Small intestine (tissue), 7 donors: ENCODE measurements around the gene METTL26. TPM values are rescaled to one million over a fixed set of nuclear protein-coding genes. Genes with fewer than 3 reads are reported as not detected.

Source experiments
- DNase-seq, 2 donors: peaks; one replicate each; pipeline versions ENCODE4 v3.0.0 to v3.0.0-alpha.2; 2013
- FAIRE-seq: peaks from 2 replicates; lab custom pipeline; 2012; peaks lifted over from hg19 to GRCh38; lab: Jason Lieb, UNC
- H3K27ac ChIP-seq, 3 donors: one replicate each; pipeline ENCODE4 v1.5.1; 2013; ENCODE audit warnings: low read length in 2 of 3, mild to moderate bottlenecking in 2 of 3, control low read depth in 1 of 3, inconsistent platforms in 1 of 3, low read depth in 1 of 3, moderate library complexity in 1 of 3
- H3K27me3 ChIP-seq, 3 donors: one replicate each; pipeline ENCODE4 v1.6.1; 2013; ENCODE audit warnings: low read length in 3 of 3, inconsistent platforms in 1 of 3; ENCODE audit not compliant: control insufficient read depth in 3 of 3, insufficient read depth in 3 of 3
- H3K36me3 ChIP-seq, 3 donors: one replicate each; pipeline ENCODE4 v1.6.1; 2013; ENCODE audit warnings: low read length in 3 of 3, inconsistent platforms in 1 of 3, low read depth in 1 of 3, mild to moderate bottlenecking in 1 of 3, moderate library complexity in 1 of 3; ENCODE audit not compliant: control insufficient read depth in 3 of 3, insufficient read depth in 2 of 3
- H3K4me1 ChIP-seq, 3 donors: one replicate each; pipeline ENCODE4 v1.6.1; 2013; ENCODE audit warnings: low read length in 2 of 3, inconsistent platforms in 1 of 3, low read depth in 1 of 3, mild to moderate bottlenecking in 1 of 3, moderate library complexity in 1 of 3; ENCODE audit not compliant: control insufficient read depth in 3 of 3, insufficient read depth in 2 of 3
- H3K4me3 ChIP-seq, 3 donors: one replicate each; pipeline ENCODE4 v1.5.1; 2013; ENCODE audit warnings: low read length in 3 of 3, control low read depth in 1 of 3, inconsistent platforms in 1 of 3, low read depth in 1 of 3, mild to moderate bottlenecking in 1 of 3, moderate library complexity in 1 of 3
- H3K9me3 ChIP-seq, 2 donors: one replicate each; pipeline ENCODE4 v1.6.1; 2013; ENCODE audit warnings: low read depth in 1 of 2, low read length in 1 of 2; ENCODE audit not compliant: control insufficient read depth in 2 of 2, insufficient read depth in 1 of 2
- WGBS, 3 donors: extraction: QIAGEN DNeasy Blood & Tissue Kit; methylation state at CpG; one replicate each; pipeline ENCODE4 v1.1.7; 2013; 5-methylcytosine and 5-hydroxymethylcytosine counted together
- polyA plus RNA-seq, 4 donors: library from polyadenylated mRNA; stranded (reverse) in 3 of 4; unstranded in 1 of 4; fragments of 200-250 nt in 3 of 4; fragments of 120-200 nt in 1 of 4; gene quantifications; one replicate each; pipeline versions ENCODE4 v1.2.1 to v1.2.3, GENCODE V29; 2013
- donor health status: healthy with polysubstance abuse.
- donor health status: control.
- donor health status: control.
- donor health status: Bipolar disorder and iron deficiency.
- donor health status: healthy.

The METTL26 gene
- polyA plus RNA-seq, 4 donors: 54.4 to 135 (median 113) TPM

DNA sequence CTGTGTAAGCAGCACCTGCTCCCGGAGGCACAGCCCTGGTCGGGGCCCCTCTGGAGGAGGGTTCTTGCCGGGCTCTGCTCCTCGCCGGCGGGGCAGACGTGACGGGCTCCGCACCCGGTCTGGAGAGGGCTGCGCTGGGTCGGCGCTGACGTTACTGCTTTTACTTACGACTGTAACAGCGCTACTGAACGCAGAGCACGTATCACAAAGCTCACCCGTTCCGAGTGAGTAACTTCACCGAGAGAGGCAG lies 47.5 kb downstream of the METTL26 start:
- H3K4me3 ChIP-seq: peak overlapping the region; percentile 54 to 90 (median 89)
- 0 to 1% (median 1%) methylated on average over 16 to 21 of the region's 21 CpGs for WGBS, 3 donors
- peaks cover 4 to 44% (median 13%) of the 10 kb centered on the region in 3 donors for H3K4me1 ChIP-seq
- no peak for FAIRE-seq
- no peaks in the 10 kb centered on the region for H3K9me3 ChIP-seq
- DNase-seq: peak; percentile 60 to 85
- peak overlapping the region; percentile 98 to 99 (median 98) for H3K27ac ChIP-seq
- H3K36me3 ChIP-seq: peaks cover 0 to 22% (median 0%) of the 10 kb centered on the region in 3 donors
- peaks cover 0 to 12% (median 0%) of the 10 kb centered on the region in 3 donors for H3K27me3 ChIP-seq

DNA sequence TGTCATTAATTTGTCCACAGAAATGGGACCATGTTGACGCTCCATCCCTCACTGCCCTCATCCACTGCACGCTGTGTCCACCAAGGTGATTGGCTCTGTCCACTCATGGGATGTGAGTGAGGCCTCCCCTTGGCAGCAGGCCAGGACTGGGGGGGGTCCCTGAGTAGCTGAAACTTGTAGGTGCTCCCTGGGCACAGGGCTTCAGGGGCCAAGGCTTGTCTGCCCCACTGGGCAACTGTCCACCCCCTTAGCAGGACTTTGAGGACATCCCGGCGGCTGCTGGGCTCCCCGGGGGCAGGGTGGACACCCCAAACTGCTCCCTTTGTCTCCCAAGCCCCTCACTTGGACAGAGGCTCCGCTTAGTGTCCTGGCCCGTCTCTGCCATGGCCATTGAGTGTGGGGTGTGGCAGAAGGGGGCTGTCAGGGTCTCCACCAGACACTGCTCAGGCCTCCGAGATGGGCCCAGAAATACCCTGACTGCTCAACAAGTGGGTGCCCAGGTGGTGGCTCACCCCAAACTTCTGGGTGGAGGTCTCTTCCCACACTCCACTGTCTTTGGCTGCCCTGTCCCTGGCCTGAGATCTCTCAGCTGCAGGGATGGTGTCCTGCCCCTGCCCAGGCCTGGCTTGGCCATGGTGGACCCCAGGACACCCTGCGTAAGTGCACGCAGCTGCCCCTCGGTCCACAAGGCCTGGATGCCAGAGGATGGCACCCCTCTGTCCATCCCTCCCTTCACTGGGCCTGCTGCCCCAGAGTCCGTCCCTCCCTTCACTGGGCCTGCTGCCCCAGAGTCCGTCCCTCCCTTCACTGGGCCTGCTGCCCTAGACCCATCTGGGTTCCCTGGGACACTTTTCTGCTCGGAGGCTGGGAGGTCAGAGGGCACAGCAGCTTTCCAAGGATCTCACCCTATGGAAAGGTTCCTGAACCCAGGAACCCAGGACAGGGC lies 49.2 kb downstream of the METTL26 start:
- no peak for DNase-seq
- peaks cover 0 to 12% (median 0%) of the 10 kb centered on the region in 3 donors for H3K27me3 ChIP-seq
- H3K4me3 ChIP-seq: no peak overlapping the region
- H3K9me3 ChIP-seq: no peaks in the 10 kb centered on the region
- 74 to 82% (median 81%) methylated on average over 13 to 14 of the region's 14 CpGs for WGBS, 3 donors
- no peak overlapping the region for H3K27ac ChIP-seq
- H3K4me1 ChIP-seq: peaks cover under 1 to 29% (median 2%) of the 10 kb centered on the region in 3 donors
- FAIRE-seq: no peak
- peaks cover 0 to 26% (median 0%) of the 10 kb centered on the region in 3 donors for H3K36me3 ChIP-seq

DNA sequence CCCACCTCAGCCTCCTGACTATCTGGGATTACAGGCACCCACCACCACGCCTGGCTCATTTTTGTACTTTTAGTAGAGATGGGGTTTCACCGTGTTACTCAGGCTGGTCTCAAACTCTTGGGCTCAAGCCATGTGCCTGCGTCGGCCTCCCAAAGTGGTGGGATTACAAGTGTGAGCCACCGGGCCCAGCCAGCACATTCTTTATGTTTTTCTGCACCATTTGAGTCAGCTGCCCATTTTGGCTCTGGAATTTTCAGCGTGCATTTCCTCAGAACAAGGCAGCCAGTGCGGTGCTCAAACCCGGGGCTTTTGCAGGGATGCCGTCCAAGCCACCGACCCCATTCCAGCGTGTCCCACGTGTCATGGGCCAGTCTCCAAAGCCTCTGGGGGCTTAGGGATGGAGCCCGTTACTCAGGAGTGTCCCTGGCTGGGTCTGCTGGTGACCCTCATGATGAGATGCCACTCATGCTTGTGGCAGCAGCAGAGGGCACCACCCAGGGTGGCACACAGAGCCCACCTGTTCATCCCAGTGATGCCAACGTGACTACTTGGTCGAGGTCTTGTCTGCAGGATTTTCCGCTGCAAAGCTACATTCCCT lies 50.0 kb downstream of the METTL26 start:
- no peak overlapping the region for H3K4me3 ChIP-seq
- peaks cover 0 to 12% (median 0%) of the 10 kb centered on the region in 3 donors for H3K27me3 ChIP-seq
- H3K27ac ChIP-seq: no peak overlapping the region
- peaks cover 0 to 23% (median 2%) of the 10 kb centered on the region in 3 donors for H3K4me1 ChIP-seq
- FAIRE-seq (no peak), DNase-seq (no peak)
- peaks cover 0 to 27% (median 0%) of the 10 kb centered on the region in 3 donors for H3K36me3 ChIP-seq
- 26 to 51% (median 41%) methylated on average over 16 of the region's 16 CpGs for WGBS, 3 donors
- H3K9me3 ChIP-seq: no peaks in the 10 kb centered on the region

DNA sequence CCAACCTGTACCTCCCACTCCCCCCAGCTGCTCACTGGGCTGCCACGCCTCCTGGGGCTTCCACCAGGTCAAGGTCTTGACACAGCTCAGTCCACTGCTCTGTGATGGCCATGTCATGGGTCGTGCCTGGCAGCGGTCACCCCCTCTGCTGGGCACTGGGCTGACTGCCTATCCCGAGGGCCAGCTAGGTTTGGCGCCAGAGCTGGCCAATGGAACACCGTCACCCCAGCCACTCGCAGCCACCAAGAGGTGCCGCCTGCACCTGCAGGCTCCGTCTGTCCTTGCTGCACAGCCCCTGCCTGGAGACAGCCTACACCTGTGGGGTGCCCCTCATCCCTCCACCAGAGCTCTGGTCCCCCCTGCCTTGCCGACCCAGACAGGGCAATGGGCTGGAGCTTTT lies 50.8 kb downstream of the METTL26 start:
- Histone ChIP-seq H3K27ac (no peak overlapping the region), H3K4me3 (no peak overlapping the region), H3K9me3 (no peaks in the 10 kb centered on the region), H3K4me1 (peaks cover 0 to 17% (median 0%) of the 10 kb centered on the region in 3 donors), H3K36me3 (peaks cover 0 to 33% (median 0%) of the 10 kb centered on the region in 3 donors), H3K27me3 (peaks cover 0 to 12% (median 0%) of the 10 kb centered on the region in 3 donors)
- FAIRE-seq: no peak
- peak in 1 of 2 donors; percentile 37 for DNase-seq
- WGBS, 3 donors: 9 to 20% (median 11%) methylated on average over 10 of the region's 10 CpGs

Other genes starting within 250 kb of the METTL26 start
- gene NME4, start 239.1 kb downstream of the METTL26 start, polyA plus RNA-seq: 10 to 100 TPM; 13.0 to 77.2 (median 34.9) TPM
- gene DECR2, start 234.4 kb downstream of the METTL26 start, polyA plus RNA-seq: 100 to 1,000 TPM in 2 of 4 donors, 10 to 100 TPM in 2; 46.7 to 154 (median 99.2) TPM
- gene RAB11FIP3, start 210.7 kb downstream of the METTL26 start, polyA plus RNA-seq: 100 to 1,000 TPM in 1 of 4 donors, 10 to 100 TPM in 3; 25.4 to 111 (median 37.2) TPM
- 100 to 1,000 TPM in 1 of 4 donors, 10 to 100 TPM in 3; 51.3 to 105 (median 70.2) TPM for gene CAPN15, start 108.6 kb downstream of the METTL26 start, polyA plus RNA-seq
- gene PRR35, start 75.9 kb downstream of the METTL26 start, polyA plus RNA-seq: not detected
- gene NHLRC4, start 69.3 kb downstream of the METTL26 start, polyA plus RNA-seq: 1 to 10 TPM in 1 of 4 donors, under 1 TPM in 2, not detected in 1; 0.45 to 2.2 (median 0.79) TPM
- 10 to 100 TPM; 21.3 to 43.5 (median 28.0) TPM for gene PIGQ, start 66.3 kb downstream of the METTL26 start, polyA plus RNA-seq
- 10 to 100 TPM; 28.9 to 49.0 (median 34.6) TPM for gene RAB40C, start 46.2 kb downstream of the METTL26 start, polyA plus RNA-seq
- 1 to 10 TPM in 3 of 4 donors, under 1 TPM in 1; 0.60 to 7.6 (median 3.6) TPM for gene WFIKKN1, start 5.3 kb downstream of the METTL26 start, polyA plus RNA-seq
- gene MCRIP2, start 5.5 kb upstream of the METTL26 start, polyA plus RNA-seq: 100 to 1,000 TPM in 3 of 4 donors, 10 to 100 TPM in 1; 43.4 to 279 (median 166) TPM
- gene WDR90, start 13.1 kb upstream of the METTL26 start, polyA plus RNA-seq: 10 to 100 TPM; 15.7 to 36.5 (median 25.6) TPM
- 100 to 1,000 TPM in 3 of 4 donors, 10 to 100 TPM in 1; 89.3 to 207 (median 159) TPM for gene RHOT2, start 31.8 kb upstream of the METTL26 start, polyA plus RNA-seq
- 1 to 10 TPM; 2.7 to 6.2 (median 4.7) TPM for gene RHBDL1, start 39.4 kb upstream of the METTL26 start, polyA plus RNA-seq
- gene STUB1, start 44.1 kb upstream of the METTL26 start, polyA plus RNA-seq: 100 to 1,000 TPM in 3 of 4 donors, 10 to 100 TPM in 1; 66.2 to 122 (median 118) TPM
- gene JMJD8, start 48.0 kb upstream of the METTL26 start, polyA plus RNA-seq: 10 to 100 TPM; 23.0 to 46.2 (median 31.9) TPM
- gene WDR24, start 54.1 kb upstream of the METTL26 start, polyA plus RNA-seq: 10 to 100 TPM in 1 of 4 donors, 1 to 10 TPM in 3; 5.4 to 11.7 (median 9.3) TPM
- gene FBXL16, start 69.5 kb upstream of the METTL26 start, polyA plus RNA-seq: 1 to 10 TPM in 3 of 4 donors, under 1 TPM in 1; 0.81 to 3.4 (median 1.2) TPM
- gene METRN, start 78.8 kb upstream of the METTL26 start, polyA plus RNA-seq: 10 to 100 TPM in 2 of 4 donors, 1 to 10 TPM in 2; 4.9 to 14.1 (median 9.3) TPM
- gene ANTKMT, start 84.8 kb upstream of the METTL26 start, polyA plus RNA-seq: 10 to 100 TPM; 23.0 to 55.5 (median 38.1) TPM
- gene CCDC78, start 90.1 kb upstream of the METTL26 start, polyA plus RNA-seq: 1 to 10 TPM in 1 of 4 donors, under 1 TPM in 2, not detected in 1; 0.72 to 1.6 (median 0.95) TPM
- 1 to 10 TPM; 1.4 to 4.8 (median 3.4) TPM for gene HAGHL, start 90.8 kb upstream of the METTL26 start, polyA plus RNA-seq
- 10 to 100 TPM; 32.5 to 68.0 (median 44.7) TPM for gene CIAO3, start 104.7 kb upstream of the METTL26 start, polyA plus RNA-seq
- 10 to 100 TPM in 1 of 4 donors, 1 to 10 TPM in 3; 1.3 to 29.7 (median 4.5) TPM for gene MSLN, start 124.4 kb upstream of the METTL26 start, polyA plus RNA-seq
- gene RPUSD1, start 152.1 kb upstream of the METTL26 start, polyA plus RNA-seq: 10 to 100 TPM; 17.6 to 26.2 (median 21.6) TPM
- gene CHTF18, start 152.3 kb upstream of the METTL26 start, polyA plus RNA-seq: 10 to 100 TPM in 2 of 4 donors, 1 to 10 TPM in 2; 5.6 to 24.6 (median 13.5) TPM
- 1 to 10 TPM in 2 of 4 donors, under 1 TPM in 2; 0.73 to 3.0 (median 1.9) TPM for gene GNG13, start 164.4 kb upstream of the METTL26 start, polyA plus RNA-seq